Ascending aorta (tissue), 2 donors: Measurements from ENCODE around the gene SAMD7. TPM values are rescaled to one million over a fixed set of nuclear protein-coding genes. Genes with fewer than 3 reads are reported as not detected.

Experiments
- DNase-seq, 2 donors: peaks; one replicate each; pipeline ENCODE4 v3.0.0-alpha.2; 2019; ENCODE audit warnings: low spot score in 2 of 2
- H3K27ac ChIP-seq, 2 donors: fragments of 200-600 bp; sonication (generic); one replicate each; pipeline ENCODE4 v1.5.1; 2016 to 2017; ENCODE audit warnings: mild to moderate bottlenecking in 1 of 2
- H3K27me3 ChIP-seq: fragments of 200-600 bp; sonication (generic); one replicate; pipeline ENCODE4 v1.5.1; 2017
- H3K36me3 ChIP-seq, 2 donors: fragments of 200-600 bp; sonication (generic); one replicate each; pipeline ENCODE4 v1.5.1; 2016
- H3K4me1 ChIP-seq, 2 donors: fragments of 200-600 bp; sonication (generic); one replicate each; pipeline ENCODE4 v1.5.1; 2016 to 2017; ENCODE audit warnings: mild to moderate bottlenecking in 1 of 2
- H3K4me3 ChIP-seq, 2 donors: fragments of 200-600 bp; sonication (generic); one replicate each; pipeline ENCODE4 v1.5.1; 2016 to 2017; ENCODE audit warnings: mild to moderate bottlenecking in 1 of 2
- H3K9me3 ChIP-seq, 2 donors: fragments of 200-600 bp; sonication (generic); one replicate each; pipeline ENCODE4 v1.5.1; 2016
- CTCF ChIP-seq, 3 experiments: fragments of 200-600 bp in 2 of 3; fragments of 450-650 bp in 1 of 3; sonication (generic) in 2 of 3; IDR thresholded peaks; one replicate each; pipeline ENCODE4 v1.5.1; 2016 to 2019; ENCODE audit warnings: antibody characterized with exemption in 3 of 3, mild to moderate bottlenecking in 1 of 3, moderate library complexity in 1 of 3
- intact Hi-C: fragments of 100-400 bp; cut with DNase I; formaldehyde crosslinking; loops from one replicate; pipeline ENCODE4 v1.15.1; 2023
- total RNA-seq: library from RNA; depleted of rRNA; stranded (reverse); fragments of >200 nt; gene quantifications from one replicate; pipeline ENCODE4 v1.1.0, GENCODE V29; 2016

SAMD7 gene
- total RNA-seq, 1 donor from 2014 or later, result not detected

DNA sequence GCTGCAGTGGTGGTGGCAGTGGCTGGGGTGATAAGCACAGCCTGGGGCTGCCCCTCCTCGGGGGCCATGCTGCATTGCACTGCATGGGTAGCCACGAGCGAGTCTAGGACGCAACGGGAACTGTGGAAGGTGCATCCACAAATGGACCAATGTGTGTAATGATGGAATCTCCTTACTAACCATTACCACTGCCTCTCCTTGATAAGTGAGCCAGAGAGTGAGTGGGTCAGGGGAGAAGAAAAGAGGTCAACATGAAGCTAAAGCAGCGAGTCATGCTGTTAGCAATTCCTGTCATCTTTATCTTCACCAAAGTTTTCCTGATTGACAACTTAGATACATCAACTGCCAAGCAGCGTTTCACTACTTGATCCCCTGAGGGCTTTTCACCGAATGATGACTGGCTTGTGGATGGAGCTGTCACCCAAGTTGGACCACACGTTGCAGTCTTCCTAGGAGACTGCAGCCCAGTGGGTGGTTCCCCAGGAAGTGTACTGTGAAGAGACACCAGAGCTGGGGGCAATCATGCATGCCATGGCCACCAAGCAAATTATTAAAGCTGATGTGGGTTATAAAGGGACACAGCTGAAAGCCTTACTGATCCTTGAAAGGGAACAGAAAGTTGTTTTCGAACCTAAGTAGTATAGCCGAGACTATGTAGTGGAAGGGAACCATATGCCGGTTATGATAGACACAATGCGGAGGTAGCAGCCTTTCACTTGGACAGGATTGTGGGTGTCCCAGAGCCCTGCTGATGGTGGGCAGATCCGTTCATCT, 20.6 kb downstream of the SAMD7 start:
- no peaks in the 10 kb centered on the region for H3K4me1 ChIP-seq
- no peaks in the 10 kb centered on the region for H3K36me3 ChIP-seq
- H3K4me3 ChIP-seq, result no peak overlapping the region
- no peaks in the 10 kb centered on the region for H3K27me3 ChIP-seq
- intact Hi-C loops, result no loop called here
- H3K27ac ChIP-seq, result no peak overlapping the region
- no peak for DNase-seq
- no peaks in the 10 kb centered on the region for H3K9me3 ChIP-seq
- no peak for TF ChIP-seq CTCF (IDR thresholded peaks at IDR 0.05)

GRCh38 chr3:169939320-169939719, 27.9 kb downstream of the SAMD7 start:
- Histone ChIP-seq H3K27me3 (no peaks in the 10 kb centered on the region), H3K36me3 (no peaks in the 10 kb centered on the region)
- no peak for TF ChIP-seq CTCF (IDR thresholded peaks at IDR 0.05)

GRCh38 chr3:169939751-169940150, 28.4 kb downstream of the SAMD7 start:
- TF ChIP-seq CTCF (IDR thresholded peaks at IDR 0.05), result no peak

More at GRCh38 chr3:169939320-169939719, 27.9 kb downstream of the SAMD7 start:
- Histone ChIP-seq H3K27ac (no peak overlapping the region), H3K4me3 (no peak overlapping the region), H3K9me3 (no peaks in the 10 kb centered on the region), H3K4me1 (no peaks in the 10 kb centered on the region)
- DNase-seq, result no peak
- intact Hi-C loops, result no loop called here

GRCh38 chr3:169940470-169941181, 29.3 kb downstream of the SAMD7 start:
- Histone ChIP-seq H3K4me1 (no peaks in the 10 kb centered on the region), H3K27me3 (no peaks in the 10 kb centered on the region), H3K4me3 (no peak overlapping the region), H3K9me3 (no peaks in the 10 kb centered on the region), H3K36me3 (no peaks in the 10 kb centered on the region), H3K27ac (no peak overlapping the region)
- intact Hi-C loops, result no loop called here
- no peak for DNase-seq
- no peak for TF ChIP-seq CTCF (IDR thresholded peaks at IDR 0.05)

More at GRCh38 chr3:169939751-169940150, 28.4 kb downstream of the SAMD7 start:
- no peaks in the 10 kb centered on the region for H3K36me3 ChIP-seq
- DNase-seq, result no peak
- intact Hi-C loops, result no loop called here
- no peaks in the 10 kb centered on the region for H3K4me1 ChIP-seq
- no peaks in the 10 kb centered on the region for H3K9me3 ChIP-seq
- H3K27ac ChIP-seq, result no peak overlapping the region
- no peak overlapping the region for H3K4me3 ChIP-seq
- H3K27me3 ChIP-seq, result no peaks in the 10 kb centered on the region

DNA sequence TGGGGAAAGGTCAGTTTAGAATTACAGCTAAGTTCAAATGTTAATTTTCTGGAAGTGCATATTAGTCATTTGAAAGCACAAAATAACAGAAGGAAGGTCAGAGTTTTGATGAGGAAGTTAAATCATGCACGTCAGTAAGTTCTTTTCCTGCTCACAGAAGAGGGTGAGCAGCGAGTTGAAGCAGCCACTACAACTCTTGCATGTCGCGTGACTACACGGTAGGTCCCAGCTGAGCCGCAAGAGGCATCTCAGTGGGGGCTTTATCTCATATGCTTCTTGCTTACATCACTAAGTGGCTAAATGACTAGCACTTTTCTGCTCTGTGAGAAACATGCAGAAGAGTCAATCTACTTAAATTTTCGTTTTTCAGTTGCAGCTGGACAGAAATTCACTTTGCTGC, 33.9 kb downstream of the SAMD7 start:
- Histone ChIP-seq H3K4me1 (no peaks in the 10 kb centered on the region), H3K27me3 (no peaks in the 10 kb centered on the region), H3K4me3 (no peak overlapping the region), H3K9me3 (no peaks in the 10 kb centered on the region), H3K36me3 (no peaks in the 10 kb centered on the region), H3K27ac (no peak overlapping the region)
- TF ChIP-seq CTCF (IDR thresholded peaks at IDR 0.05), result no peak
- DNase-seq, result peak; percentile 20 to 73
- intact Hi-C loops, result no loop called here
